ENCODE data around the gene ACP3.

The ACP3 gene

DNA sequence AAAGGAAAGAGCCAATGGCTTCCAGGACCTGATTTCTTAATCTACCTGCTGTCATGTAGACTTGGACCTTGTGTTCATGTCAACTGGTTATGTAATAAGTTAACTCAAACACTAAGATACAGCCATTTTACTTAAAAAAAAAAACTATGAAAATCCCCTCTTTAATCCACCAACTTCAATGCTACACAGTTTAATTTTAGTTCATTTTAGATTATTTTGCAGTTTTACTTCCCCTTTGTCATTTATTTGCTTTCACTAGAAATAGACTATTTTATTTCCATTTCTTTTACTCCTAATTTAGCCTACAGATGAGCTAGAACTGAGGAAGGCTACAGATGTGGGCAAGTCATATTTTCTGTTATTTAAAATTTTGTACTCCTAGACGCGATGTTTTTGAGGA, 89.4 kb downstream of the ACP3 start:
- Histone ChIP-seq H4K91ac (ENCODE audit: low read depth, low read length) (no peak overlapping the region), H2BK5ac (ENCODE audit: low read depth, low read length, poor library complexity) (no peak overlapping the region), H3K27me3 (ENCODE audit: insufficient read depth, low read length) (no peaks in the 10 kb centered on the region), H2AFZ (ENCODE audit: insufficient read depth, low read length, poor library complexity) (no peak overlapping the region), H3K4ac (ENCODE audit: low read depth, low read length) (no peak overlapping the region), H2BK12ac (ENCODE audit: low read length) (no peak overlapping the region), H4K12ac (ENCODE audit: low read depth, low read length) (no peak overlapping the region), H3K9ac (ENCODE audit: low read length) (no peak overlapping the region), H3K79me2 (ENCODE audit: control insufficient read depth, insufficient read depth, low read length, poor library complexity) (no peaks in the 10 kb centered on the region), H3K4me3 (ENCODE audit: low read depth, low read length) (no peak overlapping the region), H3K4me2 (ENCODE audit: low read length) (no peak overlapping the region), H3K9me3 (ENCODE audit: insufficient read depth, low read depth, low read length) (no peaks in the 10 kb centered on the region), H4K8ac (ENCODE audit: low read depth, low read length) (no peak overlapping the region), H3K27ac (ENCODE audit: low read depth, low read length) (no peak overlapping the region), H3K14ac (ENCODE audit: low read length) (no peak overlapping the region), H3K18ac (ENCODE audit: low read length) (no peak overlapping the region), H3K23ac (ENCODE audit: low read length) (no peak overlapping the region), H2AK5ac (ENCODE audit: low read length) (no peak overlapping the region), H2BK120ac (ENCODE audit: insufficient read depth, low read length, poor library complexity) (no peak overlapping the region), H3K36me3 (ENCODE audit: control insufficient read depth in 1 of 2, insufficient read depth in 2 of 2, low read length in 2 of 2) (no peaks in the 10 kb centered on the region), H3K4me1 (ENCODE audit: control insufficient read depth in 1 of 2, insufficient read depth in 2 of 2, low read length in 2 of 2) (no peaks in the 10 kb centered on the region), H3K79me1 (ENCODE audit: low read length) (no peaks in the 10 kb centered on the region)
- WGBS (ENCODE audit: extremely low coverage, insufficient coverage, insufficient read length), result no CpG with 5 or more reads among the region's 2 CpGs
- DNase-seq, result no peak

DNA sequence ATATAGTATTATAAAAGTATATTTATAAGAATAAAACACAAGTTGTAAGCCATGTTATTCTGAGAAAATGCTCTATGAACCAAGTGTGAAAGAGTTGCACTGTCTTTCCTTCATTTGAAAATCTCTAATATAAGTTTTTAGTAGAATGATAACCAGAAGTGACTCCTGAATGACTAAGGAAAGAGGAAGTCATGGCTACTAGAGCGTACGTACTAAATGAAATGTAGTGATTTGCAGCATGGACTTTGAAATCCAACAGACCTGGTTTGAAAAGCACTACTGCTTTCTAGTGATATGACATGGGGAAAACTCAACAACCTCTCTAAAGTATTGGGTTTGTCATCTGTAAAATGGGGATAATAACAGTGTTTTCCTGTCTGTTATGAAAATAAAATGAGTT, 89.8 kb downstream of the ACP3 start:
- no peaks in the 10 kb centered on the region for H3K79me2 ChIP-seq (ENCODE audit: control insufficient read depth, insufficient read depth, low read length, poor library complexity)
- no peaks in the 10 kb centered on the region for H3K79me1 ChIP-seq (ENCODE audit: low read length)
- WGBS (ENCODE audit: extremely low coverage, insufficient coverage, insufficient read length), result no CpG with 5 or more reads among the region's 2 CpGs
- no peaks in the 10 kb centered on the region for H3K9me3 ChIP-seq (ENCODE audit: insufficient read depth, low read depth, low read length)
- no peak overlapping the region for H3K4ac ChIP-seq (ENCODE audit: low read depth, low read length)
- no peak overlapping the region for H3K27ac ChIP-seq (ENCODE audit: low read depth, low read length)
- H2AFZ ChIP-seq (ENCODE audit: insufficient read depth, low read length, poor library complexity), result no peak overlapping the region
- H2BK12ac ChIP-seq (ENCODE audit: low read length), result no peak overlapping the region
- no peak overlapping the region for H2BK5ac ChIP-seq (ENCODE audit: low read depth, low read length, poor library complexity)
- H3K4me1 ChIP-seq (ENCODE audit: control insufficient read depth in 1 of 2, insufficient read depth in 2 of 2, low read length in 2 of 2), result no peaks in the 10 kb centered on the region
- H3K4me3 ChIP-seq (ENCODE audit: low read depth, low read length), result no peak overlapping the region
- no peak overlapping the region for H3K23ac ChIP-seq (ENCODE audit: low read length)
- no peak overlapping the region for H3K9ac ChIP-seq (ENCODE audit: low read length)
- H3K14ac ChIP-seq (ENCODE audit: low read length), result no peak overlapping the region
- no peak overlapping the region for H3K4me2 ChIP-seq (ENCODE audit: low read length)
- H2BK120ac ChIP-seq (ENCODE audit: insufficient read depth, low read length, poor library complexity), result no peak overlapping the region
- no peak overlapping the region for H4K8ac ChIP-seq (ENCODE audit: low read depth, low read length)
- no peak overlapping the region for H4K91ac ChIP-seq (ENCODE audit: low read depth, low read length)
- no peaks in the 10 kb centered on the region for H3K27me3 ChIP-seq (ENCODE audit: insufficient read depth, low read length)
- no peak overlapping the region for H4K12ac ChIP-seq (ENCODE audit: low read depth, low read length)
- no peak for DNase-seq
- no peak overlapping the region for H2AK5ac ChIP-seq (ENCODE audit: low read length)
- H3K18ac ChIP-seq (ENCODE audit: low read length), result no peak overlapping the region
- H3K36me3 ChIP-seq (ENCODE audit: control insufficient read depth in 1 of 2, insufficient read depth in 2 of 2, low read length in 2 of 2), result no peaks in the 10 kb centered on the region
